Articular chondrocyte of knee joint (primary cell): ENCODE results near the gene GPRC5B. TPM values are rescaled to one million over a fixed set of nuclear protein-coding genes. Genes with fewer than 3 reads are reported as not detected.

Experiments
- small RNA-seq: library from RNA; depleted of rRNA; stranded (forward); fragments of <200 nt; gene quantifications from one replicate; pipeline ENCODE3, GENCODE V24; 2012
- total RNA-seq: library from RNA; depleted of rRNA; stranded (reverse); fragments of >200 nt; gene quantifications from 2 replicates; pipeline ENCODE4 v1.2.3, GENCODE V29; 2012

Gene GPRC5B, protein sequence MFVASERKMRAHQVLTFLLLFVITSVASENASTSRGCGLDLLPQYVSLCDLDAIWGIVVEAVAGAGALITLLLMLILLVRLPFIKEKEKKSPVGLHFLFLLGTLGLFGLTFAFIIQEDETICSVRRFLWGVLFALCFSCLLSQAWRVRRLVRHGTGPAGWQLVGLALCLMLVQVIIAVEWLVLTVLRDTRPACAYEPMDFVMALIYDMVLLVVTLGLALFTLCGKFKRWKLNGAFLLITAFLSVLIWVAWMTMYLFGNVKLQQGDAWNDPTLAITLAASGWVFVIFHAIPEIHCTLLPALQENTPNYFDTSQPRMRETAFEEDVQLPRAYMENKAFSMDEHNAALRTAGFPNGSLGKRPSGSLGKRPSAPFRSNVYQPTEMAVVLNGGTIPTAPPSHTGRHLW
- total RNA-seq = 1.3 TPM in 2 replicates

DNA sequence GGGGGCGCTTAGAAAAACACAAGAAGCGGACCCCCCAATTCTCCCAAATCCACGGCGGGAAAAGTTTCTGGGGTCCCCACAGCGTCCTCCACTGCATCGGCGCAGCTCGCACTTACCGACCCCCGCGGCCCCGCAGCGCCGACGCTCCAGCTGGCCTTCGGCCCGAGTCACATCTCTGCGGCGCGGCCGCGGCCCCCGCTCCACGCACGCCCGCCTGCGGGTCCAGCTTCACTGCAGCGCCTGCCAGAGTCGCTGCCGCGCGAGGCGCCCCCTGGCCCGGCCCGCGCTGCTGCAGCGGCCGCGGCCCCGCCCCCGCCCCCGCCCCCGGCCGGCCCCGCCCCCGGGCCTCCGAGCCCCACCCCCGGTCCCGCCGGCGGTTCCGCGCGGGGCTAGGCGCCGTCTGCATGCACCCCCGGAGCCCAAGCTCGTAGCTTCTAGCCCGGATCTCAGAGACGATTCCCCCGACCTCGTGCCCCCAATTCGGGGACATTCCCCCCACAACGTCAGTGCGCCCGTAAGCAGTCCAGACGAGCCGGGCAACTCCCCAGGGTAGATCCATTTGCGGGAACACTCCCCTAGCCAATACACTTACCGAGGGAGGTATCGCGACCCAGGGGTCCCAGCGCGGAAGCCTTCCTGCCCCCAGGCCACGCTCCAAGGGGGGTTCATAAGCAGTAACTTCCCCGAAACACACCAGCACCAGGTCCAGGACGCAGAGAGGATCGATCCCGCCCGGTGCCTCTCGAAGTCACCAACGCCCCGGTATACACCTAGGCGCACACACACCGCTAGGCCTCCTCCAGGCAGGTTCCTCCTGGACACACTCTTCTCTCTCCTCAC lies at the start of gene GPRC5B:
Gene GPRC5B (minus strand): TSS at position 238 of the 840 bp plus-strand sequence. CDS start 12,003 bp downstream, outside the sequence.

Small RNA genes lying within 50 kb of the gene (small RNA-seq; reads per million reads assigned to genes)
- not detected for gene LARP7P2

Other genes with a start within 250 kb of the GPRC5B start
- gene KNOP1, start 166.6 kb downstream of the GPRC5B start, total RNA-seq = 7.1 and 11.2 TPM in 2 replicates
- gene IQCK, start 166.6 kb downstream of the GPRC5B start, total RNA-seq = 8.5 and 13.1 TPM in 2 replicates
- gene GPR139, start 189.0 kb upstream of the GPRC5B start, total RNA-seq = not detected in 2 replicates